Common myeloid progenitor, CD34-positive (primary cell): ENCODE results near the gene CSNK1G1.

Experiments used
- CTCF ChIA-PET: fragments of 350-600 bp; sonication (Branson Sonifier 250); formaldehyde crosslinking; loops from one replicate; lab custom pipeline; 2021; ENCODE audit warnings: antibody characterized with exemption; lab: Charles Lee
- POLR2A ChIA-PET: fragments of 350-600 bp; sonication (Branson Sonifier 250); formaldehyde crosslinking; loops from one replicate; lab custom pipeline; 2021; ENCODE audit warnings: antibody characterized with exemption; lab: Charles Lee
- DNase-seq, 3 donors: peaks; one replicate each; pipeline versions ENCODE4 v3.0.0 to v3.0.0-alpha.2; 2013
- H3K27ac ChIP-seq, 2 experiments: 1 replicate in 1 of 2; 2 replicates in 1 of 2; pipeline ENCODE4 v1.7.0; 2013; ENCODE audit warnings: inconsistent platforms in 2 of 2, low read length in 2 of 2, mild to moderate bottlenecking in 2 of 2, low read depth in 1 of 2, moderate library complexity in 1 of 2; ENCODE audit not compliant: severe bottlenecking in 2 of 2, insufficient read depth in 1 of 2, poor library complexity in 1 of 2
- H3K27me3 ChIP-seq, 5 experiments: replicated peaks in 2 of 5; 1 replicate in 3 of 5; 2 replicates in 2 of 5; pipeline versions ENCODE4 v1.6.1 to v1.7.0; 2013; ENCODE audit warnings: low read length in 4 of 5, mild to moderate bottlenecking in 2 of 5, moderate library complexity in 2 of 5, inconsistent platforms in 1 of 5; ENCODE audit not compliant: insufficient read depth in 5 of 5, control insufficient read depth in 4 of 5
- H3K36me3 ChIP-seq, 4 experiments: 1 replicate in 2 of 4; 2 replicates in 2 of 4; pipeline versions ENCODE4 v1.6.1 to v1.7.0; 2013; ENCODE audit warnings: low read length in 3 of 4, control low read depth in 1 of 4, mild to moderate bottlenecking in 1 of 4; ENCODE audit not compliant: control insufficient read depth in 4 of 4, insufficient read depth in 4 of 4
- H3K4me1 ChIP-seq, 4 experiments: 1 replicate in 3 of 4; 2 replicates in 1 of 4; pipeline versions ENCODE4 v1.6.1 to v1.7.1; 2013; ENCODE audit warnings: low read length in 3 of 4, mild to moderate bottlenecking in 3 of 4, control low read depth in 1 of 4, inconsistent platforms in 1 of 4, moderate library complexity in 1 of 4; ENCODE audit not compliant: control insufficient read depth in 4 of 4, insufficient read depth in 4 of 4; ENCODE audit errors: control extremely low read depth in 1 of 4
- H3K4me3 ChIP-seq, 7 experiments: 1 replicate in 4 of 7; 2 replicates in 3 of 7; pipeline versions ENCODE4 v1.5.1 to v1.7.0; 2013; ENCODE audit warnings: mild to moderate bottlenecking in 7 of 7, low read length in 6 of 7, moderate library complexity in 6 of 7, inconsistent platforms in 2 of 7, low read depth in 2 of 7, control low read depth in 1 of 7; ENCODE audit not compliant: insufficient read depth in 4 of 7, control insufficient read depth in 1 of 7; ENCODE audit errors: extremely low read depth in 1 of 7
- H3K9me3 ChIP-seq, 5 experiments: 1 replicate in 4 of 5; 2 replicates in 1 of 5; pipeline versions ENCODE4 v1.6.1 to v1.7.1; 2013; ENCODE audit warnings: low read length in 4 of 5, mild to moderate bottlenecking in 2 of 5, inconsistent platforms in 1 of 5, low read depth in 1 of 5, moderate library complexity in 1 of 5; ENCODE audit not compliant: control insufficient read depth in 4 of 5, insufficient read depth in 2 of 5; ENCODE audit errors: control extremely low read depth in 1 of 5
- WGBS: methylation state at CpG from one replicate; pipeline ENCODE4 v1.1.5; 2013; ENCODE audit not compliant: insufficient coverage; 5-methylcytosine and 5-hydroxymethylcytosine counted together

The CSNK1G1 gene

DNA sequence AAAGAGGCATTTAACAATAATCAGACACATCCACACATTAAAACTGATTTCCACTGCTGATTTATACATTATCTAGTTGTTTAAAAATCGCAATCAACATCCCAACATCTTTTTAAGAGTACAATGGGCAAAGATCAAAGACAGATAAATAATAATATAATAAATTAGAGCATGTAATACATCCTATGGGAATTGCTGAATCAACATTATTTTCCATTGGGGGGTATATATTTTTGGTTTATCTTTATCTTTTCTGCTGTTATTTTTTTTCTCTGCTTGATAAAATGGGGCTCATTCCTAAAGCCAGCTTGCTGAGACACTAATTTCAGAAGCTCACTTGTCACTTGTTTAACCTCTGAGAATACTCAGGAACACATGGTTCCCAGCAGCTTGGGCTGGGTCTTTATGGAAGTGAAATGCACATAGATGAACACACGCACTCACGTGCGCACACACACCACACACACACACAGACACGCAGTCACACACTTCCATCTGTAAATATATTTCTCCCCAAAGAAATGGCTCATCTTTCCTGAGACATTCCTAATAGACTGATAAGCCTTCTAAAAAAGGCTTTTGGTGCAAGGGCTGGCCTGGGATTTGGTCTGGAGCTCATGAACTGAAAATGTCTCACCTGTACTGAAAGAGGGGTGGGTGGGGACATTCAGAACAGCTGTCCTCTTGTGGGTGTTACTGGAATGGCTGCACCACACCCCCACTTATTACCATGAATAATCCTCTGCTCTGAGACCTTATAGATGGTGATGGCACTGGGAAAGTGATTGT is 189.7 kb downstream of the CSNK1G1 start:
- no peak overlapping the region for H3K4me3 ChIP-seq
- H3K27ac ChIP-seq = no peak overlapping the region
- WGBS = 100% methylated on average over 3 of the region's 5 CpGs
- ChIA-PET POLR2A (no interaction called here), CTCF (interaction anchor here (0.6 to 1.3 kb wide), 2 partner anchors 9 to 13 kb away, joined by 3 read pairs; no protein-coding TSS in a partner anchor)
- DNase-seq = no peak
- H3K9me3 ChIP-seq = no peaks in the 10 kb centered on the region
- H3K4me1 ChIP-seq = peaks cover 7 to 28% (median 20%) of the 10 kb centered on the region in 4 experiments
- peaks cover 5 to 18% (median 10%) of the 10 kb centered on the region in 4 experiments for H3K36me3 ChIP-seq
- H3K27me3 ChIP-seq = no peaks in the 10 kb centered on the region

DNA sequence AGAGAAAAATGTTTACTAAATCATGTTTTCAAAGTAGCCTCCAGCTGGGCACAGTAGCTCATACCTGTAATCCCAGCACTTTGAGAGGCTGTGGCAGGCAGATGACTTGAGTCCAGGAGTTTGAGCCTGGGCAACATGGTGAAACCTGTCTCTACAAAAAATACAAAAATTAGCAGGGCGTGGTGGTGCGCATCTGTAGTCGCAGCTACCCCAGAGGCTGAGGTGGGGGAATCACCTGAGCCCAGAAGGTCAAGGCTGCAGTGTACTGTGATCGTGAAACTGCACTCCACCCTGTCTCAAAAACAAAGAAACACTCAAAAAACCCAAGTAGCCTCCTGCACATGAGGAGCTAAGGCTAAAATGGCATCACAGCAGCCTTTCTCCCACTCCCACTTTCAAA is 191.5 kb downstream of the CSNK1G1 start:
- CTCF ChIA-PET = interaction anchor here (1.2 to 4.0 kb wide), 3 partner anchors 11 to 23 kb away, joined by 3 to 27 read pairs (median 9); partner anchors contain the start of gene SNX22
- WGBS = 100% methylated on average over 2 of the region's 4 CpGs
- DNase-seq = no peak
- H3K9me3 ChIP-seq = no peaks in the 10 kb centered on the region
- H3K4me1 ChIP-seq = peaks cover 7 to 30% (median 23%) of the 10 kb centered on the region in 4 experiments
- H3K4me3 ChIP-seq = no peak overlapping the region
- POLR2A ChIA-PET = no interaction called here
- H3K27ac ChIP-seq = no peak overlapping the region
- H3K36me3 ChIP-seq = peaks cover 2 to 15% (median 10%) of the 10 kb centered on the region in 4 experiments
- H3K27me3 ChIP-seq = no peaks in the 10 kb centered on the region

DNA sequence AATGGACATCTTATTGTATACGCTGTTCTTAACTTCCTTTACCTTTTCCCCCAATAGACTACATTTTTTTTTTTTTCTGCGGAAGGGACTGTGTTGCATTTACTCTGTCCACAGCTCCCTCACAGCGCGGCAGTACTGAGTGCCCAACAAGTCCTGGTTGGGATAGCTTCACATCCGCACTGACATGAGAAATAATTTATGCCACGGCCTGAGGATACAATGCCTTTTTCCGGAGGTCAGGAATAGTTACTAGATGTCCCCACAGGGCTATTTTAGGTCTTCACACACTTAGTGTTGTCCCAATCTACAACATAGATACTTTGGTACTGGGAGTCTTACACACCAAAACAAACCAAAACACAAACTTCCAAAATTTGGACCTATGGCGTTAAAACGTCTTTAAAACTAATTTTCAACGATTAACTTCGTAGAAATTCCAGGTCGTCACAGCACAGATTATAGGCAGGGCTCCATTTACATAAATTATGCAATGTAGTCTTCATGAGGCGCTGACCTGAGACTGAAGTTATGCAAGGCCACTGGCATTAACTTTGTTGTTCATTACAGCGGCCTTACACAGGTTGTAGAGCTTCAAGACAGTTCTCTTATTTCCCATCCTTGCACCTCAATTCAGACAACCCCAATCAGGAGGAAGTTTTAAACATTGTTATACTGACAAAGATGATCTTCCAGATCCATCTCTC is 192.2 kb downstream of the CSNK1G1 start:
- H3K4me1 ChIP-seq = peaks cover 7 to 30% (median 23%) of the 10 kb centered on the region in 4 experiments

DNA sequence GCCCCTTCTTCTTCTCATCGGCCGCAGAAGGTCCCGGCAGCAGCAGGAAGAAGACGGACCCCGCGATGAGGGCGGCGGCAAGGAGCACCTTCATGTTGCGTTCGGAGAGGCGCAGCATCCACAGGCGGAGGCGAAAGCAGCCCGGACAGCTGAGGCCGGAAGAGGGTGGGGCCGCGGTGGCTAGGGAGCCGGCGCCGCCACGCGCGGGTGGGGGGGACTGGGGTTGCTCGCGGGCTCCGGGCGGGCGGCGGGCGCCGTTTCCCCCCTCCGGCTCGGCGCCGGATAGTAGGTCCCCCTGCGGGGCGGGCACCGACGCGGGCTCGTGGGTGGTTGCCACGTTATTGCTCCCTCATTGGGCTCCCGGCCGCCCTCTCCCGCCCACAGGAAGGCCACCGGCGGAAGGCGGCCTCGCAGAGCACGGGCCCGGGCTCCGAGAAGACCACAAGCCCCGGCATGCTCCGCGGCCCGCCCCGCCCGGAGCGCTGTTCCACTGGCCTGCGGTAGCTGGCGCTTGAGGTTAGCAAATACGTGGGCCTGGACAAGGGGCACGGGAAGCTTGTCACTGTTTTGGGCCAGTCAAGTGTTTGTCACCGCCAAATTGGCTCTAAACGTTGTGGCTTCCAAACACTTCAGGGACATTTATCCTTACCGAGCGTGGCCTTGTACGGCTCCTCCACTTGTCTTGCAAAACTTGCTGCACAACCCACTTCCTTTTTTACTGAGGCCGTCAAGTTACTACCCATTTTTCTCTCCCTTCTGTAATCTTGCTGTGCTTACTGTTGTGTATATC is 192.9 kb downstream of the CSNK1G1 start, which contains the start of gene PPIB:
Gene PPIB, minus strand, starts transcription at position 154 of the 790 bp plus-strand sequence. Its CDS starts 36 bp downstream, at position 118.
- under 1% methylated on average over 55 of the region's 69 CpGs for WGBS
- H3K4me1 ChIP-seq = peaks cover 7 to 30% (median 23%) of the 10 kb centered on the region in 4 experiments
- peaks cover 11 to 27% (median 20%) of the 10 kb centered on the region in 4 experiments for H3K36me3 ChIP-seq
- H3K27ac ChIP-seq = peak within 1 kb of the TSS; percentile 88 to 94
- H3K4me3 ChIP-seq = peak within 1 kb of the TSS; percentile 81 to 96 (median 90)
- peak; percentile 97 to 99 (median 98) for DNase-seq
- H3K9me3 ChIP-seq = no peaks in the 10 kb centered on the region
- no peaks in the 10 kb centered on the region for H3K27me3 ChIP-seq
- ChIA-PET CTCF (interaction anchor here (1.2 to 4.0 kb wide), 3 partner anchors 10 to 24 kb away, joined by 3 to 27 read pairs (median 9); partner anchors contain the start of gene SNX22), POLR2A (interaction anchor here (0.6 to 2.5 kb wide), 6 partner anchors 10 to 368 kb away, joined by 3 to 15 read pairs (median 4); partner anchors contain the start of gene CSNK1G1)

More for the DNA sequence above, 192.2 kb downstream of the CSNK1G1 start:
- H3K4me3 ChIP-seq = peak overlapping the region in 6 of 7 experiments; percentile 62 to 96 (median 83)
- no peaks in the 10 kb centered on the region for H3K27me3 ChIP-seq
- no peaks in the 10 kb centered on the region for H3K9me3 ChIP-seq
- peaks cover 6 to 20% (median 13%) of the 10 kb centered on the region in 4 experiments for H3K36me3 ChIP-seq
- ChIA-PET POLR2A (interaction anchor here (0.6 to 2.5 kb wide), 6 partner anchors 10 to 367 kb away, joined by 3 to 15 read pairs (median 4); partner anchors contain the start of gene CSNK1G1), CTCF (interaction anchor here (1.2 to 4.0 kb wide), 3 partner anchors 11 to 23 kb away, joined by 3 to 27 read pairs (median 9); partner anchors contain the start of gene SNX22)
- WGBS = 46% methylated on average over 14 of the region's 14 CpGs
- peak overlapping the region; percentile 55 to 83 for H3K27ac ChIP-seq
- DNase-seq = peak in 2 of 3 donors; percentile 17 to 22

DNA sequence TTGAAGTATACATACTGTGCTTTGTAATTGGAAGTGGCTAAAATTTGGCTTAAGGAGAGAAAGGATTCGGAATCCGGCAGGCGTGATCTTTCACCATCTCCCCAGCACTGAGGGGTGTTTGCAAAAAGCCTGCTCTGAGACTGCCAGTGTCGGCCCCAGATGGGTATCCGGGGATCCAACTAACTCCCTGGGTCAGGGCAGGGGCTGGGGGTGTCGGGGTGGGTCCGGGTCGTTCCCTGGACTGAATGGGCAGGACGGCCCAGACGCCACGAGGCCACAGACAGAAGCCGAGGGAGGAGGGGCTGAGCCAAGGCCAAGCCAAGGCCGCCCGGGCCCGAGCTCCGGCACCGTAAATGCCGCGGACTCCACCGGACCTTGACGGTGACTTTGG is 193.5 kb downstream of the CSNK1G1 start:
- CTCF ChIA-PET = interaction anchor here (4.0 kb wide), 1 partner anchor 9 kb away, joined by 27 read pairs; the partner anchor contains the start of gene SNX22
- peaks cover 7 to 30% (median 23%) of the 10 kb centered on the region in 4 experiments for H3K4me1 ChIP-seq
- peak overlapping the region; percentile 88 to 94 for H3K27ac ChIP-seq

More for the DNA sequence above, 193.5 kb downstream of the CSNK1G1 start:
- peaks cover 14 to 31% (median 26%) of the 10 kb centered on the region in 4 experiments for H3K36me3 ChIP-seq
- DNase-seq = no peak
- WGBS = 1% methylated on average over 19 of the region's 21 CpGs
- peak overlapping the region; percentile 81 to 96 (median 90) for H3K4me3 ChIP-seq
- no peaks in the 10 kb centered on the region for H3K9me3 ChIP-seq
- POLR2A ChIA-PET = interaction anchor here (1.0 to 2.5 kb wide), 3 partner anchors 9 to 194 kb away, joined by 3 to 15 read pairs (median 4); partner anchors contain the start of gene CSNK1G1
- H3K27me3 ChIP-seq = no peaks in the 10 kb centered on the region
